Common myeloid progenitor, CD34-positive (primary cell): ENCODE data around the gene DHRSX.

Experiments used
- CTCF ChIA-PET: fragments of 350-600 bp; sonication (Branson Sonifier 250); formaldehyde crosslinking; loops from one replicate; lab custom pipeline; 2021; ENCODE audit warnings: antibody characterized with exemption; lab: Charles Lee
- POLR2A ChIA-PET: fragments of 350-600 bp; sonication (Branson Sonifier 250); formaldehyde crosslinking; loops from one replicate; lab custom pipeline; 2021; ENCODE audit warnings: antibody characterized with exemption; lab: Charles Lee
- DNase-seq, 3 donors: peaks; one replicate each; pipeline versions ENCODE4 v3.0.0 to v3.0.0-alpha.2; 2013
- H3K27ac ChIP-seq, 2 experiments: 1 replicate in 1 of 2; 2 replicates in 1 of 2; pipeline ENCODE4 v1.7.0; 2013; ENCODE audit warnings: inconsistent platforms in 2 of 2, low read length in 2 of 2, mild to moderate bottlenecking in 2 of 2, low read depth in 1 of 2, moderate library complexity in 1 of 2; ENCODE audit not compliant: severe bottlenecking in 2 of 2, insufficient read depth in 1 of 2, poor library complexity in 1 of 2
- H3K27me3 ChIP-seq, 5 experiments: replicated peaks in 2 of 5; 1 replicate in 3 of 5; 2 replicates in 2 of 5; pipeline versions ENCODE4 v1.6.1 to v1.7.0; 2013; ENCODE audit warnings: low read length in 4 of 5, mild to moderate bottlenecking in 2 of 5, moderate library complexity in 2 of 5, inconsistent platforms in 1 of 5; ENCODE audit not compliant: insufficient read depth in 5 of 5, control insufficient read depth in 4 of 5
- H3K36me3 ChIP-seq, 4 experiments: 1 replicate in 2 of 4; 2 replicates in 2 of 4; pipeline versions ENCODE4 v1.6.1 to v1.7.0; 2013; ENCODE audit warnings: low read length in 3 of 4, control low read depth in 1 of 4, mild to moderate bottlenecking in 1 of 4; ENCODE audit not compliant: control insufficient read depth in 4 of 4, insufficient read depth in 4 of 4
- H3K4me1 ChIP-seq, 4 experiments: 1 replicate in 3 of 4; 2 replicates in 1 of 4; pipeline versions ENCODE4 v1.6.1 to v1.7.1; 2013; ENCODE audit warnings: low read length in 3 of 4, mild to moderate bottlenecking in 3 of 4, control low read depth in 1 of 4, inconsistent platforms in 1 of 4, moderate library complexity in 1 of 4; ENCODE audit not compliant: control insufficient read depth in 4 of 4, insufficient read depth in 4 of 4; ENCODE audit errors: control extremely low read depth in 1 of 4
- H3K4me3 ChIP-seq, 7 experiments: 1 replicate in 4 of 7; 2 replicates in 3 of 7; pipeline versions ENCODE4 v1.5.1 to v1.7.0; 2013; ENCODE audit warnings: mild to moderate bottlenecking in 7 of 7, low read length in 6 of 7, moderate library complexity in 6 of 7, inconsistent platforms in 2 of 7, low read depth in 2 of 7, control low read depth in 1 of 7; ENCODE audit not compliant: insufficient read depth in 4 of 7, control insufficient read depth in 1 of 7; ENCODE audit errors: extremely low read depth in 1 of 7
- H3K9me3 ChIP-seq, 5 experiments: 1 replicate in 4 of 5; 2 replicates in 1 of 5; pipeline versions ENCODE4 v1.6.1 to v1.7.1; 2013; ENCODE audit warnings: low read length in 4 of 5, mild to moderate bottlenecking in 2 of 5, inconsistent platforms in 1 of 5, low read depth in 1 of 5, moderate library complexity in 1 of 5; ENCODE audit not compliant: control insufficient read depth in 4 of 5, insufficient read depth in 2 of 5; ENCODE audit errors: control extremely low read depth in 1 of 5
- WGBS: methylation state at CpG from one replicate; pipeline ENCODE4 v1.1.5; 2013; ENCODE audit not compliant: insufficient coverage; 5-methylcytosine and 5-hydroxymethylcytosine counted together

The DHRSX gene

GRCh38 chrX:2542826-2543521, 42.2 kb upstream of the DHRSX start:
- Histone ChIP-seq H3K27ac (no peak overlapping the region), H3K4me1 (peaks cover 0 to 11% (median 4%) of the 10 kb centered on the region in 4 experiments), H3K36me3 (no peaks in the 10 kb centered on the region), H3K9me3 (peaks cover 0 to 8% (median 4%) of the 10 kb centered on the region in 5 experiments), H3K27me3 (no peaks in the 10 kb centered on the region), H3K4me3 (no peak overlapping the region)
- 0% methylated on average over 2 of the region's 7 CpGs for WGBS
- ChIA-PET POLR2A (no interaction called here), CTCF (no interaction called here)
- peak; percentile 33 to 79 (median 54) for DNase-seq

- no CpG with 5 or more reads among the region's 8 CpGs for WGBS
- Histone ChIP-seq H3K27ac (no peak overlapping the region), H3K9me3 (peaks cover 0 to 4% (median 2%) of the 10 kb centered on the region in 5 experiments), H3K36me3 (no peaks in the 10 kb centered on the region), H3K27me3 (no peaks in the 10 kb centered on the region), H3K4me1 (peaks cover 0 to 11% (median 4%) of the 10 kb centered on the region in 4 experiments), H3K4me3 (no peak overlapping the region)
- DNase-seq = no peak
- CTCF ChIA-PET = no interaction called here
- POLR2A ChIA-PET = no interaction called here
Observed at GRCh38 chrX:2541603-2542002, 40.8 kb upstream of the DHRSX start.

GRCh38 chrX:2540426-2540947, 39.7 kb upstream of the DHRSX start:
- peaks cover 0 to 14% (median 4%) of the 10 kb centered on the region in 4 experiments for H3K4me1 ChIP-seq
- no peak for DNase-seq
- ChIA-PET POLR2A (no interaction called here), CTCF (no interaction called here)
- H3K4me3 ChIP-seq = no peak overlapping the region
- H3K27me3 ChIP-seq = no peaks in the 10 kb centered on the region
- WGBS = 98% methylated on average over 6 of the region's 12 CpGs
- no peak overlapping the region for H3K27ac ChIP-seq
- H3K36me3 ChIP-seq = no peaks in the 10 kb centered on the region
- peaks cover 0 to under 1% (median 0%) of the 10 kb centered on the region in 5 experiments for H3K9me3 ChIP-seq

GRCh38 chrX:2539586-2539985, 38.8 kb upstream of the DHRSX start:
- POLR2A ChIA-PET = no interaction called here
- no peak overlapping the region for H3K4me3 ChIP-seq
- 100% methylated on average over 1 of the region's 3 CpGs for WGBS
- H3K9me3 ChIP-seq = no peaks in the 10 kb centered on the region
- no peak overlapping the region for H3K27ac ChIP-seq
- peaks cover 0 to 14% (median 4%) of the 10 kb centered on the region in 4 experiments for H3K4me1 ChIP-seq
- no peaks in the 10 kb centered on the region for H3K36me3 ChIP-seq
- no peaks in the 10 kb centered on the region for H3K27me3 ChIP-seq
- CTCF ChIA-PET = no interaction called here
- no peak for DNase-seq

GRCh38 chrX:2538031-2538757, 37.4 kb upstream of the DHRSX start:
- WGBS = 94% methylated on average over 10 of the region's 15 CpGs
- no peak overlapping the region for H3K27ac ChIP-seq
- DNase-seq = no peak
- CTCF ChIA-PET = no interaction called here
- H3K36me3 ChIP-seq = no peaks in the 10 kb centered on the region
- no peaks in the 10 kb centered on the region for H3K27me3 ChIP-seq
- no peak overlapping the region for H3K4me3 ChIP-seq
- peaks cover 0 to 13% (median 3%) of the 10 kb centered on the region in 4 experiments for H3K4me1 ChIP-seq
- no peaks in the 10 kb centered on the region for H3K9me3 ChIP-seq
- POLR2A ChIA-PET = no interaction called here

GRCh38 chrX:2536974-2537373, 36.2 kb upstream of the DHRSX start:
- H3K4me1 ChIP-seq = peaks cover 0 to 9% (median 0%) of the 10 kb centered on the region in 4 experiments
- no peak for DNase-seq
- H3K36me3 ChIP-seq = no peaks in the 10 kb centered on the region
- no peaks in the 10 kb centered on the region for H3K9me3 ChIP-seq
- WGBS = 100% methylated on average over 2 of the region's 5 CpGs
- POLR2A ChIA-PET = no interaction called here
- CTCF ChIA-PET = no interaction called here
- no peak overlapping the region for H3K27ac ChIP-seq
- H3K4me3 ChIP-seq = no peak overlapping the region
- H3K27me3 ChIP-seq = no peaks in the 10 kb centered on the region

- Histone ChIP-seq H3K4me1 (peaks cover 0 to 9% (median 0%) of the 10 kb centered on the region in 4 experiments), H3K27ac (no peak overlapping the region), H3K36me3 (no peaks in the 10 kb centered on the region), H3K9me3 (no peaks in the 10 kb centered on the region), H3K27me3 (no peaks in the 10 kb centered on the region), H3K4me3 (no peak overlapping the region)
- ChIA-PET CTCF (no interaction called here), POLR2A (no interaction called here)
- DNase-seq = peak; percentile 63 to 90 (median 85)
- 36% methylated on average over 4 of the region's 7 CpGs for WGBS
Observed at GRCh38 chrX:2536141-2536540, 35.4 kb upstream of the DHRSX start.
